ENCODE measurements around the gene RPH3AL.
A peak's percentile ranks its signal among the peaks of the same experiment; 100 is the strongest.

The RPH3AL gene

DNA sequence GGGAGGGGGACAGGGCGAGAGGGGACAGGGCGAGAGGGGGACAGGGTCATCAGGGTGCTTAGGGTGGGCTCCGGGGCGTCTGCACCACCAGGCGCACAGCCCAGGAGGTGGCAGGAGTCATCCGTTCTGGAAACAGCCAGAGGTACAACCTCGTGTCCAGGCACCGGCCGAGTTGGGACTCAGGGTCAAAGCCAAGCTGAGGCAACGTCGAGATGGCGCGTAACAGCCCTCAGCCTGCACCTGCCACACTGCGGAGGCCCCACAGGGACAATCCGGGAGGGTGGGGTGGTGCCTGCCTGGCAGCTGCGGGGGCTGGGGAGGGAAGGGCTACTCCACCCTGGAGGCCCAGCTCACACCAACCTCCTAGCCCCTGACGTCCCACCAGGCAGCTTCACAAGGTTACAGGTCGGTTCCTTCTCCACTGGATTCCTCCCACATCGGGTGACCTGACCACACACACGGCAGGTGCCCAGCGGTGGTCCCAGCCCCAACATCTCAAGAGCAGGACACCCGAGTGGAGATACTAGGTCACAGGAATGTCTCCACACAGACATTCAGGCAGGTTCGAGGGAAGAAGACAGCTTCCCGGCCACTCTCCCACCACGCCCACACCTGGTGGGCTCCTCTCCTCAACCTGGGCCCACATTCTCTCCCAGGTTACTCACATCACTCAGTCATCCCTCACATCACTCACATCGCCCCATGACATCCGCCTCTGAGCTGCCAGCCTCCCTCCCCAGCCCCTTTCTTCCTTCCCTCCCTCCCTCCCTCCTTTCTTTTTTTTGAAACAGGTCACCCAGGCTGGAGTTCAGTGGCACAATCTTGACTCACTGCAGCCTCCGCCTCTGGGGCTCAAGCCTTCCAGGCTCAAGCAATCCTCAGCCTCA lies 47.3 kb downstream of the RPH3AL start:
- Mint-ChIP-seq H3K9me3 (no peaks in the 10 kb centered on the region), H3K27me3 (peaks cover 5 to 15% of the 10 kb centered on the region in 2 donors), H3K4me1 (peaks cover 3 to 5% of the 10 kb centered on the region in 2 donors), H3K4me3 (no peak overlapping the region), H3K36me3 (peaks cover 0 to 4% of the 10 kb centered on the region in 2 donors), H3K27ac (no peak overlapping the region)
- DNase-seq, result no peak
- ATAC-seq (replicated peaks), result no peak

- peaks cover 5 to 15% of the 10 kb centered on the region in 2 donors for H3K27me3 Mint-ChIP-seq
Observed at GRCh38 chr17:304461-304860, 48.1 kb downstream of the RPH3AL start.

GRCh38 chr17:303168-303567 lies 49.4 kb downstream of the RPH3AL start:
- peaks cover 5 to 15% of the 10 kb centered on the region in 2 donors for H3K27me3 Mint-ChIP-seq

More at GRCh38 chr17:304461-304860, 48.1 kb downstream of the RPH3AL start:
- Mint-ChIP-seq H3K4me3 (no peak overlapping the region), H3K4me1 (peaks cover 3 to 5% of the 10 kb centered on the region in 2 donors), H3K27ac (no peak overlapping the region), H3K36me3 (peaks cover 0 to 4% of the 10 kb centered on the region in 2 donors), H3K9me3 (no peaks in the 10 kb centered on the region)
- ATAC-seq (replicated peaks), result no peak
- DNase-seq, result no peak

DNA sequence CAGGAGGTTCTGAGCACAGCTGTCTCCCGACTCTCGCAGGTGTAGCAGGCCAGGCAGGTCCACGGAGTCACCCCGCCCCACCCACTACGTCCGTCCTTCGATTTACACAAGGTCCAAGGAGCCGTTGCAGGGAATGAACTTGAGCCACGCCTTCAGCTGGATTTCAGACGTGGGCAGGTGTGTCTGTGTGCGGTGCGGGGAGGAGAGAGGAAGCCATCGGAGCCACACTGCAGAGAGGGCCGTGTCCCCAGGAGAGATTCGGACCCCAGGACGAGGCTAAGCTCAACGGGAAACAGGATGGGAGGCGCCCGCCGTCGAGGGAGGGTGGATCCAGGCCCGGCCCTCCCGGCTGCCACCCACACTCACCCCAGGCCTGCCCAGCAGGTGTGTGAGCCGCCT lies 50.3 kb downstream of the RPH3AL start:
- Mint-ChIP-seq H3K27ac (no peak overlapping the region), H3K36me3 (peaks cover 0 to 4% of the 10 kb centered on the region in 2 donors), H3K4me1 (peaks cover 0 to 1% of the 10 kb centered on the region in 2 donors), H3K9me3 (no peaks in the 10 kb centered on the region), H3K27me3 (peaks cover 5 to 15% of the 10 kb centered on the region in 2 donors), H3K4me3 (no peak overlapping the region)
- DNase-seq (no peak), ATAC-seq (replicated peaks) (no peak)

More at GRCh38 chr17:303168-303567, 49.4 kb downstream of the RPH3AL start:
- no peak overlapping the region for H3K4me3 Mint-ChIP-seq
- H3K4me1 Mint-ChIP-seq, result peaks cover 3 to 5% of the 10 kb centered on the region in 2 donors
- H3K27ac Mint-ChIP-seq, result peak overlapping the region; percentile 63
- H3K9me3 Mint-ChIP-seq, result no peaks in the 10 kb centered on the region
- ATAC-seq (replicated peaks) (no peak), DNase-seq (no peak)
- peaks cover 0 to 4% of the 10 kb centered on the region in 2 donors for H3K36me3 Mint-ChIP-seq

DNA sequence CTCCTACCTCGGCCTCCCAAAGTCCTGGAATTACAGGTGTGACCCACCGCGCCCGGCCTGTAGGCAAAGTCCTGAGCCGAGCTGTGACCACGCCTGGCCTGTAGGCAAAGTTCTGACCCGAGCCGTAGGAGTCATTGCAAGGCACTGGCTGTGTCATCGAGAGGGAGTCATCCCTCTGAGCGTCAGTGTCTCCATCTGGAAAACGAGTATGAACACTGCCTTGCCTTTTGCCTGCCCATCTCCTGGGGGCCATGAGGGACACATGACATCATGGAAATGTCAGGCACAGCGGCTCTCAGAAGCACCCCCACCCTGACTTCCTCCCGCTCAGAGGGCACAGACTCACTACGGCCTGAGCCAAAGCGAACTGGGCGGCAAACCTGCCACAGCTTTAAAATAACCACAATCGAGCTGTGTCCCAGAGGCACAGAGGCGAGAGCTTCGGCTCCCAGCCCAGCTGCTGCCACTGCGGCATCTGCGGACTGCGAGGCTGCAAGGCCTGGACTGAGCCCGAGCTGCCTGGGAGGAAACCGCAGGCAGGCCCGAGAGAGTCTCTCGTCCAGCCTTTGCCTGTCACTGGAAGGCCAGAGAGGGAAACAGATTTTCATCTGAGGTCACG lies 50.8 kb downstream of the RPH3AL start:
- Mint-ChIP-seq H3K9me3 (no peaks in the 10 kb centered on the region), H3K36me3 (peaks cover 0 to 4% of the 10 kb centered on the region in 2 donors), H3K4me3 (no peak overlapping the region), H3K4me1 (peaks cover 0 to 1% of the 10 kb centered on the region in 2 donors), H3K27ac (no peak overlapping the region), H3K27me3 (peaks cover 5 to 15% of the 10 kb centered on the region in 2 donors)
- DNase-seq, result no peak
- ATAC-seq (replicated peaks), result no peak

DNA sequence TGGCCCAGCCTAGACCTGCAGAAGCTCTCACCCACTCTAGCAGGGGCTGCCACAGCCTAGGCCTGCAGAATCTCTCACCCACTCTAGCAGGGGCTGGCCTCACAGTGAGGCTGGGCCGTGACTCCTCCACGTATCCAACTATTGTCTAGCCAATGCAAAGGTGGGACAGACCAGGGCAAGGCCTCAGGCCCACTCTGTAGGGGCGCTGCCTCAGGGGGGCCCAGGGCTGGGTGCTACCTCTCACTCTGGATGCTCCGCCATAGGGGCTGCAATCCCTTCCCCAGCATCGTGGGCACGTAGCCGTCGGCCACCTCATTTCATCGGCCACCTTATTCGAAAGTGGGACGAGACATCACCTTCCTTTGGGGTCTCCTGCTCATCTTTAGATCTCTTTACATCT lies 51.7 kb downstream of the RPH3AL start:
- H3K27ac Mint-ChIP-seq, result no peak overlapping the region

DNA sequence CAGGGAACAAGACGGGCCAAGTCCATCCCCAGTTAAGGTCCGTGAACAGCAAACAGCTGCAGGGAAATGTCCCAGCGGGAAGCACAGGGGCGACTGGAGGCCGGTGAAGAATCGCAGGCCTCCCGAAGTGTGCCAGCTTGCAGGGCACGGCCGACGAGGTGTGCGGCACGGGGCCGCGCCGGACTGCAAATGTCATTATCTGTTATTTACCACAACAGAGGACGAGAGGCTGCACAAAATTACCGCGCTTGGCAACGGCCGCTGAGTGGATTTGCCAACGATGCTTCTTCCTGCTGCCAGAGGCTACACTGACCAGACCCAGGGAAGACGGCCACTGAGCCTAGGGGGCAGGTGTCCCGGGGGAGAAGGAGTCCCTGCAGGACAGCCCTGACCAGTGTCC lies 53.1 kb downstream of the RPH3AL start:
- Mint-ChIP-seq H3K27ac (no peak overlapping the region), H3K36me3 (peaks cover under 1 to 4% of the 10 kb centered on the region in 2 donors), H3K9me3 (no peaks in the 10 kb centered on the region), H3K27me3 (peaks cover 9 to 19% of the 10 kb centered on the region in 2 donors), H3K4me3 (no peak overlapping the region), H3K4me1 (peaks cover 0 to 1% of the 10 kb centered on the region in 2 donors)
- no peak for DNase-seq
- ATAC-seq (replicated peaks), result no peak

More for the DNA sequence above, 51.7 kb downstream of the RPH3AL start:
- H3K36me3 Mint-ChIP-seq, result peaks cover 0 to 4% of the 10 kb centered on the region in 2 donors
- no peaks in the 10 kb centered on the region for H3K9me3 Mint-ChIP-seq
- H3K4me3 Mint-ChIP-seq, result no peak overlapping the region
- H3K4me1 Mint-ChIP-seq, result peaks cover 0 to 1% of the 10 kb centered on the region in 2 donors
- DNase-seq (no peak), ATAC-seq (replicated peaks) (no peak)
- peaks cover 5 to 15% of the 10 kb centered on the region in 2 donors for H3K27me3 Mint-ChIP-seq

DNA sequence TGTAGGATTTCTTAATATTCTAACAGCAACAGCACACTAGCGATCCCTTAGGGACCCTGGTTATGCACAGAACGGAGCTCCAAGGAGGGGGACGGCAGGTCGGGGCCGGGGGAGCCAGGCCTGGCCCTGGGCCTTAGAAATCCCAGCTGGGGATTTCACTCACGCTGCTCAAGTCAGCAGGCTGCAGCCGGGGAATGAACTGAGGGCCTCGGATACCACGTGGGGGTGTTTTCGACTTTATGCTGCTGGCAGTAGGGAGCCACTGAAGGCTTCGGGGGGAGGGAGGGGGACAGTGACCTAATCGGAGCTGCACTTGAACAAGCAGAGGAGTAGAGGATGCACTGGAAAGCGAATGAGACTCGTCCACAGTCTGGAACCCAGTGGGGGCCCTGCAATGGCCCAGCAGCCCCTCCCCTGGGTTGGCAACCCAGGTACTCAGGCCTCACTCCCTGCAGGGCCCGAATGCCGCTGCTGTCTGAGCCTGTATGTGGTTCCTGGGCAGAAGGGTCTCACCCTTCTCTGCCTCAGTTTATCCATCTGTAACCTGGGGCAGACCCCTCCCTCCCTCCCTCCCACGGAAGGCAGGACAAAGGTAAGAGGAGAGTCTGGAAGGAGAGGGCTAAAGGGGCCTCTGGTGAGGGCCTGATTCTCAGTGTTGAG lies 53.7 kb downstream of the RPH3AL start:
- Mint-ChIP-seq H3K9me3 (no peaks in the 10 kb centered on the region), H3K36me3 (peaks cover 3 to 4% of the 10 kb centered on the region in 2 donors), H3K27me3 (peaks cover 14 to 25% of the 10 kb centered on the region in 2 donors), H3K4me1 (peaks cover 0 to 1% of the 10 kb centered on the region in 2 donors), H3K4me3 (no peak overlapping the region), H3K27ac (no peak overlapping the region)
- DNase-seq (no peak), ATAC-seq (replicated peaks) (no peak)

DNA sequence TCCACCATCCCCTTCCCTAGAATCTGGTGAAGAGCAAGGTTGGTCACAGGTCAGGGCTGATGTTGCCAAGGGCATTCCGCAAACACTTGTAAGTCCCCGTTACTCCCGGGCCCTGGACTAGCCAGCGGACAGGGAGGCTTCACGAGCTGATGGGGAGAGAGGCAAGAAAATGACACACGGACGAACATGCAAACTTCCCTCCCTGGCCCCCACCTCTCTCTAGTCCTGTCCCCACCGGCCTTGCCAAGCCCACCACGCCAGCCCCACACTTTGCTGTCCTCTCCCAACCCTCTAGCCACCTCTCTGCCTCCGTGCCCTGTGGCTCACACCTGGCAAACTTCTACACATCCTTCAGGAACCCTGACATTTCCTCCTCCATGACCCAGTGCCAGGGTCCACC lies 54.8 kb downstream of the RPH3AL start:
- no peak for DNase-seq
- H3K27me3 Mint-ChIP-seq, result peaks cover 23 to 31% of the 10 kb centered on the region in 2 donors
- H3K4me3 Mint-ChIP-seq, result no peak overlapping the region
- no peak for ATAC-seq (replicated peaks)
- peaks cover 3 to 4% of the 10 kb centered on the region in 2 donors for H3K36me3 Mint-ChIP-seq
- peaks cover 4 to 6% of the 10 kb centered on the region in 2 donors for H3K4me1 Mint-ChIP-seq
- H3K27ac Mint-ChIP-seq, result no peak overlapping the region
- H3K9me3 Mint-ChIP-seq, result no peaks in the 10 kb centered on the region

GRCh38 chr17:296906-297690 lies 55.5 kb downstream of the RPH3AL start:
- Mint-ChIP-seq H3K4me3 (no peak overlapping the region), H3K27ac (no peak overlapping the region), H3K4me1 (peaks cover 2 to 7% of the 10 kb centered on the region in 2 donors), H3K27me3 (peaks cover 20 to 29% of the 10 kb centered on the region in 2 donors), H3K36me3 (peaks cover under 1 to 3% of the 10 kb centered on the region in 2 donors), H3K9me3 (no peaks in the 10 kb centered on the region)
- ATAC-seq (replicated peaks), result no peak
- DNase-seq, result no peak

- Mint-ChIP-seq H3K4me1 (peaks cover 2 to 7% of the 10 kb centered on the region in 2 donors), H3K4me3 (no peak overlapping the region), H3K9me3 (no peaks in the 10 kb centered on the region), H3K27me3 (peaks cover 20 to 26% of the 10 kb centered on the region in 2 donors), H3K27ac (no peak overlapping the region), H3K36me3 (peaks cover 0 to 3% of the 10 kb centered on the region in 2 donors)
- ATAC-seq (replicated peaks), result no peak
- no peak for DNase-seq
Observed at GRCh38 chr17:296379-296778, 56.2 kb downstream of the RPH3AL start.

DNA sequence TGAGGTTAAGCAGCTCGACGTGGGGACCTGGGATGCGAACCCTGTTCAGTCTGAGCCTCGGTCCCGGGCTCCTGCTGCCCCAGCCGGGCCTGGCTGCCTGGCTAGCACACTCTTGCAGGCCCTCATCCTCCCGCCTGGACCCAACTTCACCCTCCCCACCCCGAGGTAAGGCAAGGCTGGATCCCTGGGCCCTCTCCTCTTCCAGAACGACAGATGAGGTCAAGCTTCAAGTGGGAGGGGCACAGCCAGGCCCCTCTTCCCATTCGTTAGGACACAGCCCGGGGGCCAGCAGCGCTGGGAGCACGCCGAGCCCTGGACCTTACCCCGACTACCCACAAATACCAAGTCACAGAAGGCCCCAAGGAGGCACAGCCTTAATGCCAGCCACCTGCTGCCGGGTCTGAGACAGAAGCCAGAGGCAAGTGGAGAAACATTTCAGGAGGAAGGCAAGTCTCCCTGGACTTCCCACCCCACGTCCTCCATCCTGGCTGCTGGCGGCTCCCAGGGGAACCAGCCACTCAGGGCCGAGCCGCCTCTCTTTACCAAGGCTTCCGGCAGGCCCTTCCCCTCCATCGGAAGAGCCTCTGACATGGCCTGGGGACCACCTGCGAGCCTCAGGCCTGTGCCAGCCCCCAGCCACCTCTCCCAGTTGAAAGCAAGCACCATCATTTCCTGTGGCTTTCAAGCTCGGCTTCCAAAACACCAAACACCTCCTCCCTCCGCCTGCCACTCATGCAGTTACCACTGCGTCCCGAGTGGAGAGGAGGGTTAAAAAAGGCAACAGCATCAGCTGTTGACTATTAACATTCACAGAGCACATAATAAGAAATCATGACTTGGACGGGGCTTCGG lies 59.9 kb downstream of the RPH3AL start:
- Mint-ChIP-seq H3K9me3 (no peaks in the 10 kb centered on the region), H3K27ac (no peak overlapping the region), H3K4me3 (no peak overlapping the region), H3K36me3 (peaks cover 0 to 4% of the 10 kb centered on the region in 2 donors), H3K4me1 (peaks cover 12 to 15% of the 10 kb centered on the region in 2 donors), H3K27me3 (peaks cover 20 to 26% of the 10 kb centered on the region in 2 donors)
- DNase-seq, result no peak
- ATAC-seq (replicated peaks), result no peak

DNA sequence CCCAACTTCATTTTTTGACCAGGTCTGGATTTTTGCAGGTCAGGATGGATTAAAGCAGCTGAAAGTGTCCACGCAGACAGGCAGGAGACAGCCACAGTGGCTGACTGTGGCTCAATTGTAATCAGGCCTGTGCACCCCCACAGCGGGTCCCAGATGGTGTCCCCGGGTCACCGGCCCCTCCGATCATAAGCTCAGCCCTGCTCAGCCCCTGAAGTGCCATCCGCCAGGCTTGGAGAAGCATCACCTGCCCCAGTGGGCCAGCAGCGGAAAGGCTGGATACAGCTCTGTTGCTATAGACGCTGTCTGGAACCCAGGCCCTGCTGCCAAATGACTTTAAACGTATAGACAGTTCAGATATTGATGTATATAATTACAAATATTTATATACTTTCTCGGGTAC lies 60.6 kb downstream of the RPH3AL start:
- ATAC-seq (replicated peaks), result no peak
- DNase-seq, result no peak
- peaks cover 20 to 26% of the 10 kb centered on the region in 2 donors for H3K27me3 Mint-ChIP-seq
- H3K27ac Mint-ChIP-seq, result no peak overlapping the region
- H3K9me3 Mint-ChIP-seq, result no peaks in the 10 kb centered on the region
- H3K4me3 Mint-ChIP-seq, result no peak overlapping the region
- H3K4me1 Mint-ChIP-seq, result peaks cover 12 to 15% of the 10 kb centered on the region in 2 donors
- H3K36me3 Mint-ChIP-seq, result peaks cover 0 to 4% of the 10 kb centered on the region in 2 donors

Data from stimulated activated naive B cell treated with anti-CD40 and anti-IgM and Interleukin-4, amounts not matched to agents 10 μg/mL and 1 μg/mL and 100 μg/mL, for 72 hours (primary cell).